HG03280 (cell line): ENCODE results near the gene GAS2L2.
A peak's percentile ranks its signal among the peaks of the same experiment; 100 is the strongest.
"Not testable (repeated sequence)": the region's sequence is repeated elsewhere in the genome, so short reads cannot be mapped to it uniquely, and the experiment has no call there.

Source experiments
- ATAC-seq: cut with Tn5 transposase; IDR thresholded peaks from one replicate; pipeline ENCODE4 v1.9.1; 2021; ENCODE audit warnings: mild to moderate bottlenecking, moderate library complexity; ENCODE audit not compliant: unreplicated experiment

The GAS2L2 gene

GRCh38 chr17:35773679-35774425, 20.8 kb upstream of the GAS2L2 start:
- ATAC-seq: no peak

GRCh38 chr17:35773129-35773528, 20.1 kb upstream of the GAS2L2 start:
- no peak for ATAC-seq

GRCh38 chr17:35769895-35770486, 17.0 kb upstream of the GAS2L2 start:
- no peak for ATAC-seq

- ATAC-seq: no peak
These were observed 15.8 kb upstream of the GAS2L2 start for GRCh38 chr17:35768797-35769196.

- no peak for ATAC-seq
These were observed 14.0 kb upstream of the GAS2L2 start for GRCh38 chr17:35766903-35767510.

- no peak for ATAC-seq
These were observed 13.4 kb upstream of the GAS2L2 start for GRCh38 chr17:35766489-35766877.

GRCh38 chr17:35765756-35766488, 12.9 kb upstream of the GAS2L2 start:
- no peak for ATAC-seq

GRCh38 chr17:35765086-35765710, 12.2 kb upstream of the GAS2L2 start:
- ATAC-seq: no peak

GRCh38 chr17:35764123-35764991, 11.3 kb upstream of the GAS2L2 start:
- peak; percentile 87 for ATAC-seq

- ATAC-seq: no peak
These were observed 10.7 kb upstream of the GAS2L2 start for GRCh38 chr17:35763767-35764122.

- no peak for ATAC-seq
These were observed 8.6 kb upstream of the GAS2L2 start for GRCh38 chr17:35761601-35762000.

GRCh38 chr17:35760587-35760986, 7.5 kb upstream of the GAS2L2 start, which contains the start of gene C17orf50:
C17orf50 (plus strand) TSS chr17:35760887; CDS start chr17:35760942, 55 bp downstream.
- ATAC-seq: no peak

GRCh38 chr17:35757243-35757642, 4.2 kb upstream of the GAS2L2 start:
- no peak for ATAC-seq

- no peak for ATAC-seq
These were observed 568 bp downstream of the GAS2L2 start for GRCh38 chr17:35752471-35752870.

- ATAC-seq: not testable (repeated sequence)
These were observed 1.5 kb downstream of the GAS2L2 start for GRCh38 chr17:35751541-35751940.

- ATAC-seq: no peak
These were observed 2.3 kb downstream of the GAS2L2 start for GRCh38 chr17:35750526-35751395.

GRCh38 chr17:35749560-35750412, 3.3 kb downstream of the GAS2L2 start:
- ATAC-seq: no peak

GRCh38 chr17:35748979-35749378, 4.1 kb downstream of the GAS2L2 start:
- ATAC-seq: no peak
